Smooth muscle cell of the brain vasculature (primary cell): ENCODE data around the gene ACSF3.

Experiments
- DNase-seq: peaks from one replicate; pipeline ENCODE4 v3.0.0-alpha.2; 2012; ENCODE audit warnings: low read depth, low spot score

The ACSF3 gene

DNA sequence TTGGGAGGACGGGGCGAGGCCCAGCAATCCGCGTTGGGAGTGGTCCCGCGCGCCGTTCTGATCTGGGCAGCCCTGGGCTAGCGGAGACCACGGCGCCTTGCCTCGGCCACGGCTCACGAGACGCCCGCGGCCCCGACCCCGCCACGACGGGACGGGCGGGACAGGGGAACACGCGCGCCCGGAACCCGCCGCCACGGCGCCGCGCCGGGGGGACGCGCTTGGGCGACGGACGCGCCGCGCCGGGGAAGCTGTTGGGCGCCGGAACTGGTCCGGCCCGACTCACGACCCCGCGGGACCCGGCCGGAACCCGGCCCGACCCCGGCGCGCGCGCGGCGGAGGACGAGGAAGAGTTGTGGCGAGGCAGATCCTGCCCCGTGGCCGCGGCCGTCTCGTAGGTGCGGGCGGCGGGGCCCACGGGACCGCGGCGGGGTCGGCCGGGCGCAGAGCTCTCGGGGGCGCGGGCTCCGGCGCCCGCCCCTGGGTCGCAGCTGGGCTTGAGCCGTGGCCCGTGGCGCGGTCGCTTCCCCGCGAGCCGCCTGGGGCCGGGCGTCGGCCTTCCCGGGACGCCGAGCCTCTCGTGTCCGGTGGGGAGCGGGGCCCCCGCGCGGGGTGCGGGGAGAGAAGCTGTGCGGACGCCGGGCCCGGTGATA, at the start of gene ACSF3:
Gene ACSF3, plus strand, starts transcription at position 251 of the 650 bp plus-strand sequence. CDS start 6,830 bp downstream, outside the sequence.
- DNase-seq = no peak

DNA sequence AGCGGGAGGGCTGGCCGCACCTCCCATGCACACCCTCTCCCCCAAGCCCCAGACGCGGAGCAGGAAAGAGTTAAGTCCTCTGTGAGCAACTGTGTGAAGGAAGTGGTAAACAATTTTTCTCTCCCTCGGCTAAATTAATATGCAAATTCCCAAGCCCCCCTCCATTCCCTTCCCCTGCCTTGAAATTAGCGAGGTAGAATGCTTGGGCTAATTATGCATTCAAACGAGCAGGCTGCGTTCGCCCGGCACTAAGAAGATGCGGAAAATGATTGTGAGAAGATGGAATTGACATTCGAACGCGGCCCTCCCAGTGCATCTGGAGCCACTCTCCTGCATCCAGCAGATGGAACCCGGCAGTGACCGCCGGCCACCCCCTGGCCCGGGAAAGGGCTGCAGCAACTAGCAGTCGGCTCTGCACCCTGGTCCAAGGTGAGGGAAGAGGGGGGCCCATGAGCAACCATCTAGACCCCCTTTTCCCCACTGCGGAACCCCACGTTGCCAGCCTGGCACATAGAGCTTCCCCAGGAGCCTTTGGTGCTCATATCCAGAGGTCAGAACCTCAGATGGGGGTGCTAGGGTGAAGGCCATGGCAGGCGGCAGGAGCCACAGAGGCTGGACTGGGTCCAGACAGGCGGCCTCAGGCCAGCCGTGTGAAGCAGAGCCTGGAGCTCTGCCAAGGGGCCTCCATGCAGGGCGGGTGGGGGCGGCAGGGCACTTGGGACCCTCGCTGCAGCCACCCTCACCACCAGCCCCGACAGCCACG, 49.1 kb upstream of the ACSF3 start:
- DNase-seq = no peak

DNA sequence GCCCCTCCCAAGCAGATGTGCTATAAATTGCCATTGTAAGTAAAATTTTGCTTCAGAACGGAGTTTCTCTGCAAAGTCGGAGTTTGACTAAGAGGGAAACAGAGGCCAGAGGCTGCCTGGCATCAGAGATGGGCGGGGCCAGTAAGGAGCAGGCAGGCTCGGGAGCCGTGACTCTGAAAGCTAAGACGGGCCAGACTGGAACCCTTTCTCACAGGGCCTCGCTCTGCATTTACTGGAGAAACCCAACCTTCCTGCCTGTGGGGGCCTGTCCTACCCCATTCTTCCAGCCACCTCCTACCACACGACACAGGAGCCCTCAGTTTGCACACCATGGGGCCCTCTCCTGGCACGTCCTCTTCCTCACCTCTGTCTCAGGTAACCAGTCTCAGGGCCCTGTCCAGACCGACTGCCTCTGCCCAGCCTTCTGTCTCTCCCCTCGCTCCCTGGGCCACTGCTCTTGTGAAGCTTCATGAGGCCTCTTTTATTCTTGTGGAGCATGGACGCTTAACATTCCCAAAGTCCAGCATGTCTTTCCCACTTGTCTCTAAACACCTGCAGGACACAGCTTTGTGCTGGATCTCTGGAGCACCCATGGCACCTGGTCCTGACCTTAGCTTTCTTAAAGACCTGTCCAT, 48.4 kb upstream of the ACSF3 start:
- no peak for DNase-seq

DNA sequence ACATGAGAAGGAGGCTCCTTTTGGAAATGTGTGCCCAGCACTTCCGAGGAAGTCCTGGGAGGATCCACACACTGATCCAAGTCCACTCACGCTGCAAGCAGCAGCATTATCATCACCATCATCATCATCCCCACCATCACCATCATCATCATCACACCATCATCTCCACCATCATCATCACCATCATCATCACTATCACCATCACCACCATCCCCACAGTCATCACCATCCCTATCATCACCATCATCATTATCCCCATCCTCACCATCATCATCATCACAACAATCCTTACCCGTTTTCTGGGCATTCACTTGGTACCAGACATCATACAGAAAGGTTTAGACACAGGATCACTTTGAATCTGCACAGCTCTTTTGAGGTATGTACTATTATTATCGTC, 47.8 kb upstream of the ACSF3 start:
- DNase-seq = no peak

DNA sequence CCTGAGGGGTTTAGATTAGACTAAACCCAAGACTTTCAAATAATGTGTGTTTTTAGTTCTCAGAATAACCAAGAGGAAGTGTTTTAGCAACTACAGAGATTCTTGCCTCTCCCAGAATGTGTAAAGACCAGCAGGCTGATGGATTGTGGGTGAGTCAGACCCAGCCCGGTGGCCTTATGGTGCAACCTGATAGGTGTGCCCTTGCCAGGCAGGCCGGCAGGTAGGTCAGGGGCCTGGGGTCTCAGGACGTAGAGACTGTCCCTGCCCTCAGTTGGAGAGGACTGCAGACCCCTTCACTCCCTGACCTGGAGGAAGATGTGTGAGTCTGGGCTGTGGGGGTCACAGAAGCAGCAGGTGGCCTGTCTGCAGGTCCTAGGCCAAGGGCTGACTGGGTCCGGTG, 47.2 kb upstream of the ACSF3 start:
- no peak for DNase-seq

DNA sequence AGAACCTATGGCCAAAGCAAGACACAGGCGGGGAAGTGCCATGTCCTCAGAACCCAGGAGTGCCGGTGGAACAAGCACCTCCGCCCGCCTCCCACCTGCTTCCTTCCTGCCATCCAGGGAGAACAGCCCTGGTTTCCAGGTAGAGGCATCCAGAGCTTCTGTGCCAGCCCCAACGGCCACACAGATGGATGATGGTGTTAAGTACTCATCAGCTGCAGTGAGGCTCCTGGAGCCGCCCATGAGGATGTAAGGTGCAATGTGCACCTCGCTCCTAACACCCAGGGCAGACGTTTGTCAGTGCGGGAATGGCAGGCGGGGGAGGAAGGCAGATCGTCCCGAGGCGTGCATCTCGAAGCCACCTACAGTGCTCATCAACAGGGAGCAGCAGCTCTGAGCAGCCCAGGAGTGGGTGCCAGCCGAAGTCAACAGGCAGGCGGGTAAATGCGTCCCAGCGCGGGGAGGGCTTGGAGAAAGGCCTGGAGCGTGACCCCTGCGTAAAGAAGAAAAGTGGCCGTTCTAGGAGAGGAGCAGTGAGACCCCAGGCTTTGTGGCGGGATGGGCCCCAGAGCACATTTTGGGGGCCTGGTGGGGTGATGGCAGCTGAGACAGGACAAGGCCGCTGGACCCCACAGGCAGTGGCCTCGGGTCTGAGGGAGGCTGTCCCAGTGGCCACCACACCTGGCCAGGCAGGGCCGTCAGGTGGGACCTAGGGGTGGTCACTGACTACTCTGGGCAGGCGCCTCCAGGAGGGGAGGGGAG, 46.1 kb upstream of the ACSF3 start:
- no peak for DNase-seq

DNA sequence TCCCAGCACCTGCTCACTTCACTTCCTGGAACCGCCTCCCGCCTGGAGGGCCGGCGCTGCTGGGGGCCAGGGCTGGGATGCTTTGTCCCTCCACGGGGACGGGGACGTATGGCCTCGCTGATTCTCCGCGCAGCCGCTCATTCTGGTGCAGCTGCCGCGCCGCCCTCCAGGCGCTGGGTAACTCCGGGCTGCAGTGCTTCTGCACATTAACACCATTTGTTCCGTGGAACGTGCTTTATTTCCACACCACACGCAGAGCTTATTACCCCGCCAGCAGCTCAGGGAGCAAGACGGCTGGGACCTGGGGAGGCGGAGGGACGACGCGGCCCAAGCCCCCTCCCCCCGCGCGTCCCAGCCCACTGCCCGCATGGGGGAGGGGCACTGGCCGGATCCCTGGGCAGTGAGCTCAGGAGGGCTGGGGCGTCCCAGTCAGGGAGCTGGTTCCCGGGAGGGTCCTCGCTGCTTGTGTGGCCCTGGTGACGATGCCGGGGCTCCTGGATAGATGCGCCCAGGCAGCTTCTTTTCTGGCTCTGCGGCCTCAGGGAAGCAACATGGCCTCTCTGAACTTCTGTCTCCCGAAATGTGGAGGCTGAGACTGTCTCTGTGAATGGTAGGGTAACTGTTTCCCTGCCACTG, 45.4 kb upstream of the ACSF3 start:
- no peak for DNase-seq

DNA sequence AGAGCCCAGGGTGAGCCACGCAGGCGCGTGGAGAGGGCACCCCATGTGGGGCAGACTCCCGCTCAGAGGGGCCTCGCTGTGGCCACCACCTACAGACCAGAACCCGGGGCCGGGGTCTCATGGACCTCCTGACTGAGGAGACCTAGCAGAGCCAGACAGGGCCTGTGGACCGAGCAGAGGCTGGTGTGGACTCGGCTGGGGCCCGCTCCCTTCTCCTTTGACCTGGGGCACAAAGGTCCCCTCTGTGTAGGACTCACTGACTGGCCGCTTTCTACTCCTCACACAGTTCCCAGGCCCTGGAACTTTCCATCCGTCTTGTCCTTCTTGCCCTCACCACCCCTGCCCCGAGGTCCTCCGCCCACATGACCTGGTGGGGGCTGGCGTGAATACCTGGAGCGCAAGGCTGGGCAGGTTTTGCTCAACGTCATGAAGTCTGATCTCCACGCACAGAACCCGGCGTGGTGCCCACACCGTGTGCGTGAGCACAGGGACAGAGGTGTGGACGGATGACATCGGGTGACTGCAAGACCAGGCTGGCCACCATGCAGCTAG, 44.7 kb upstream of the ACSF3 start:
- no peak for DNase-seq

DNA sequence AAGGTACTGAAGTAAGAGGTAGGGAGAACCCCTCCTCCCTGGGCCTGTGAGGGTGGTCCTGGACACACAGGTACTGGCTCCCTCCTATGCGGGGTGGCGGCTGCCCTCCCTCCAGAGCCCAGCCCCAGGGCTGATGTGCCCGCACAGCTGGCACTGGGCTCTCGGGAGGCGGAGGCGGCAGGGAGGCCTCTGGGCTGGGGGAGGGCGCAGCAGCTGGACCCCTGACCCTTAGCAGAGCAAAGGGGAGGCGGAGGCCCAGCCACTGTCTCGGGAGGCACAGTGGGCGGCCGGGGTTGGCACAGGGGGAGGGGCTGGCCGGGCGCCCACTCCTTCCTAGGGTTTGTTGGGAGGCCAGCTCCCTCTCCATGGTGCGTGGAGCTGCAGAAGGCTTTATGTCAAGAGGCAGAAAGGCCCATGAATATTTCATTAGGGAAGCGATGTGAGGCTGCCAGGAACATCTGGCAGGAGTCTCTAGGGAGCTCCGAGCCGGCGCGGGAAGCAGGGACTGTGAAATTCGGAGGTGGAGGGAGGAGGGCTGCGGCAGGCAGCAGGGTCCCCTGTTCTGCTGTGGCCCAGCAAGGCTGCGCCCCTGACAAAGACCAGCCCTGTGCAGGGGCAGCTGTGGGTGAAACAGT, 44.1 kb upstream of the ACSF3 start:
- DNase-seq = no peak

DNA sequence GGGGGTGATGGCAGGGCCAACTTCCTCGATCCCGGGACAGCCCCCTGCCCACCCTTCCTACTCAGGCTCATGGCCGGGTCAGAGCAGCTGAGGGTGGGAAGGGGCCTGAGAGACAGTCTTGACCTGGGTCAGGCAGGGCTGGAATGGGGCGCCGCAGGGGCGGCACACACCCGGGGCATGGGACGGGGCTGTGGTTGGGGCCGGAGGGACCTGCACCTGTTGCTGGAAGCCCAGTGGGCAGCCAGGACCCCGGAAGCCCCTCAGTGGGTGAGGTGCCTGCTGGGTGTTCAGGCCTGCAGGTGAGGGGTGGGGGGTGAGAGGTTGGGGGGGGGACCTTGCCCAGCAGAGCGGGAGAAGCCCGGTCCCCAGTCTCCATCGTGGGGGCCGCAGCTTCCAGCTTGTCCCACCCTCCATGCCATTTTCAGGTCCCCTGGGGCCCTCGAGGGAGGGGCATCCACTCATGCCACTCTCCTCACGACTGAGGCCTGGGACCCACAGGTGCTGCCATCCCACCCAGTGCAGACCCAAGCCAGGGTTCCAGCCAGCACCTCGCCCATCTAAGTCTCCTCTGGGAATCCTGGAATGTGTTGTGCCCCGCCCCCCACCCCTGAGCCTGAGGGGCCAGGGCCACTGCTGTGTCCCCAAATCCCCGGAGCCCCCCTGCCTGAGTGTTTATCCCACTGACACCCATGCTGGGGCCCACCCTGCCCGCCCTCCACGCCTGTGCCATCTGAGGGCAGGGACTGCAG, 43.4 kb upstream of the ACSF3 start:
- DNase-seq = no peak

DNA sequence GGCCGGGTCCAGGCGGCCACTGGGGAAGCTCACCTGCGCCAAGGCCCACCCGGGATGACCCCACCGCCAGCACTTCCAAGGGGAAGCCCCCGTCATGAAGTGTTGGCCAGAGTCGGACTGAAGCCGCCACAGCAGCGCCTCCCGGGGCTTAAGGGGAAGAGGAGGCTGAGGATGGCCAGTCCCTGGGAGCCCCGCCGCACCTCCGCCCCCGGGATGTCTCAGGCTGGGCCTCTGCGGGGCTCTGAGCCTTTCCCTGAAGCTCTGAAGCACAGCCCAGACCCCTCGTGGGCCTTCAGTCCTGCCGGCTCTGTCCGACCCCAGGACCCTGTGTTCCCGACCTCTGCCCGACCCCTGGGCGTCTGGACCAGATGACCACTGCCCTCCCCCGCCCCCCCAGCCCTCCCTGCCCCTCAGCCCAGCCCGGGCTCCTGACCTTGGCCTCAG, 42.8 kb upstream of the ACSF3 start:
- DNase-seq = no peak

DNA sequence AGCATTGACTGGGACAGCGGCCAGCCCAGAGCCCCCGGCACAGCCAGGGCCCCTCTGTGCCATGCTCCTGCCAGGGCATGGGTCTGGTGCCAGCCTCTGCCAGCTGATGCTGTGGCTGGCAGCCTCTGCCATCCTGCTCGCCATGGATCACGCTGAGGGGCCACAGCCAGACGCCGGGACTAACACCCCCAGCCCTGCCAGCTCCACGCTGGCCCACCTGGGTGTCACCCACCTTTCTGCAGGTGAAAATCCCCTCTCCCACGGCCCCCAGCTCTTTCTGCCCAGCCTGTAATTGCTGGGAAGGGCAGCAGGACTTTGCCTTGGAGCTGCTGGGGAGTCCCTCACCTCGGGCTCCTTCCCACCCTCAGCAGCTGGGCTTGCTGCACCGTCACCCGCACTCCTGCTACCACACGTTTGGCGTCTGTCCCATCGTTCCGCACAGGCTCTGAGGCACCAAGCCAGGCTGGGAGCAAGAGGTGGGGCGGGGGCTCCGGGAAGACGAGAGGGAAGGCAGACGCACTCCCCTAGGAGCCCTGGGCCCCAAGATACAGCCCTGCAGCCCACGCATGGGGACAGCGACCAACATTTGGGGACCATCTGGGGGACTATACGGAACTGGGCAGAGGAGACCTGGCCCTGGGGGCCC, 42.0 kb upstream of the ACSF3 start:
- no peak for DNase-seq

DNA sequence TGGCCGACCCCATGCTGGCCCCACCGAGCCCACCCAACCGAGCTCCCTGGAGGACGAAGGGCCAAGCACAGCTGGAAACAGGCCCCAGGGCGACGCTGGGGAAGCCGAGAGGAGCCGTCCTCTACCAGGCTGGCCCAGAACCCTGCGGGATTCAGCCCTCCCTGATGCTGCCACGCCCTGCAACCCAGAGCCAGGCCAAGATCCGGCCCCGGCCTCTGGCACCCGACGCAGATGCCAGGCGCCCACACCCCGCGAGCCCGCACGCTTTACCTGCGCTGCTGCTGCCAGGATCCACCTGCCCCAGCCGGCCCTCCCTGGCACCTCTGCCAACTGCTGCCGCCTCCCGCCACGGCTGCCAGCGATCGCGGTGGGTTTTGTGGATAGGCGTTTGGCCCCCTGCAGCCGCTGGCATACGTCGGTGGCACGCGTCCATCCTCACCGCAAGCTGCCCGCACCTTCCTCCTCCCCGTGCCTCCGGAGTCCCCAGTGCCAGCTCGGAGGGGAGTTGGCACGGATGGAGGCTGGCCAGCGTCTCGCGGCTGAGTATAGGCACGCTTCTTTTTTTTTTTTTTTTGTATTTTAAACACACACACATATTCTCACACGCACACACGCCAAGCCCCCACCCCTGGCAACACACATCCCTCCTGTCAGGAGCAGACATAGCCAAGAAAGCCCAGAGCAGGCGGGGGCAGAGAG, 41.3 kb upstream of the ACSF3 start:
- DNase-seq = no peak

DNA sequence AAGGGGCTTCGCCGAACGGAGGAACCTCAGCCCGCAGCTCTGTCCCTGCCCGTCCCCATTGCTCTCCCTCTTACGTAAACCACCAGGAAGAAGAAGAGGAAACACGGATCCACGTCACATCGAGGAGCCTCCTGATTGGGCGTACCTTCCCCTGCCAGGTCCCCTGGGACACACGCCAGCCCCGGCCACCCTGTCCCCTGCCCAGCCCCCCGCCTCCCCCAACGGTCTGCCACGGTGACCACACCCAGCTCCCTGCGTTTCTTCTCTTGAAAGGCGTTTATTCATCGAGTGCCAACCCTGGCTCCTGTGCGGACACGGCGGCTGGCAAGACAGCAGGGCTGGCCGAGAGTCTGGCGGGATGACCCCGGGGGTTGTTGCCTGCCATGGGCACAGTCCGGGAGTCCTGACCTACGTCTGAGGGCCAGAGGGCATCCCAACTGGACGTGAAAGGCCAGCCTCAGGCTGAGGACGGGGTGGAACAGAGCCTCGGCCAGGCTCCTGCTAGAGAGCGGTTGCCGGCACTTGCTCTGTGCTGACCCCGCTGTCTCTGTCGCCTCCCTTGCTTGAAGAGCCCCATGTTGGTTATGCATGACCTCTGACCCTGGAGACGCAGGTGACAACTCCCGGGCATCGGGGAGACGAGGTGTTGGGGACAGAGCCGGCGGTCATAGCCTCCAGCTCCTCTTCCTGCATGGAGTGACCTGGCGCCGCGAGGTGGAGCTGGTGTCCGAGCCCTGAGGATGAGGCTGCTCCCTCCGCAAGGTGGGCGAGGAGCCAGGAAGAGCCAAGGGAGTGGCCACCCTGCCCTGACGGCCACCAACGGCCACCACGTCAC, 40.5 kb upstream of the ACSF3 start:
- DNase-seq = no peak

DNA sequence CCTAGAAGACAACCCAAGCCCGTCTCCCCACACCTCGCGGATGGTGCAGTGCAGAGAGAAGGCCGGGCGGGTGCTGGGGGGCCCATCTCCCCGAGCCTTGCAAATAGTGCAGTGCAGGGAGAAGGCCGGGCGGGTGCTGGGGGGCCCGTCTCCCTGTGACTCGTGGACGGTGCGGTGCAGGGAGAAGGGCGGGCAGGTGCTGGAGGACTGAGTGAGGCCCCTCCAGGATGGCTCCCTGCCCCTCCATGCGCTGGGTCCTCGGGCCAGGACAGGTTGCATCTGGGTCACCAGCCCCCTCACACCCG, 40.0 kb upstream of the ACSF3 start:
- DNase-seq = no peak

DNA sequence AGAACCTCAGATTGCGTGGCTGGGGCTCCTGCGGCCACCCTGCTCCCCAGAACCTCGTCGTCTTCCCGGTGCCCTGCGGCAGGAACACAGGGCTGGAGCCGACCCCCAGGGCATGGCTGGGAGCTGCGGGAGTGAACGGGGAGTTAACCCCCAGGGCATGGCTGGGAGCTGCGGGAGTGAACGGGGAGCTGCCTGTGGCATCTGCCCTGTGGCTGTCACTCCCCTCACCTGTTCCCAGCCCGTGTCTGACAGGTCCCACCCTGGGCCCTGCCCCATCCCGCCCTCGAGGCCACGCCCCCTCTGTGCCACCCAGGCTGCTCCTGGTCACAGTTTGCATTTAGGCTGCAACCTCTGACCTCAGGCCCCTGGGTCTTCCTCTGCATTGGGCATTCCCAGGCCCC, 39.4 kb upstream of the ACSF3 start:
- DNase-seq = no peak

DNA sequence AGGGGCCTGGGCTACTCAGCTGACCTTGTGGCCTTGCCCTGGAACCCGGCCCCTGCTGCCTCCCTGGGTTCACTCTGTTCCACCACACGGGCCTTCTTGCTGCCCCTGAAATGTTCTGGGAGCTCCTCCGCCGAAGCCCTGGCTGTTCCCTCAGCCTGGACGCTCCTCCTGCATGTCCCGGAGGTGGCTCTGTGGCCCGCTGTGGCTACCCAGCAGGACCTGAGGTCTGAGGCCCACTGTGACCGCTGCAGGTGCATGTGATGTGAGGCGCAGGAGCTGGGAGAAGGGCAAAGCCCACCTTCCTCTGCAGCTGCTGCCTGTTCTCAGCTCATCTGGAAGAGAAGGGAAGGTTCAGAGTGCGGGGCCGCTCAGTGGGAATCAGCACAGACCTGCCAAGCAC, 38.9 kb upstream of the ACSF3 start:
- no peak for DNase-seq

DNA sequence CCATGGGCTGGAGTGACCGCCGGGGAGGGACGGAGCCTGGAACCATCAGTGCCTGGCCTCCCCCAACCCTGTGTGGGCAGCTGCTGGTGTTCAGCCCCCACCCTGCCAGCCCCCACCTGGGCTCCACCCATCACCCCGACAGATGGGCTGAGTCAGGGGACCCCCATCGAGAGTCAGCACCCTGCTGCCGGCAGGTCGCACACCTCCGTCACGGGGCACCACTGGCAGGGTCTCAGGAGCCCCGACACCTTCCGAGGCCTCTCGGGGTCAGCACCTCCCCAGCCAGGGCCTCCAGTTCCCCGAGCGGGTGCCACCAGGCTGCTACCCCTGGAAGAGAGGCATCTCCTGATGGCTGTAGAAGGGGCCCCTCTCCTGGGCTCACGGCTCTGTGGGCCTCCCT, 38.3 kb upstream of the ACSF3 start:
- no peak for DNase-seq
